DND-41 (cell line): Measurements from ENCODE around the gene PPP3CA.

Source experiments
- EZH2 ChIP-seq: IDR thresholded peaks from 3 replicates; pipeline ENCODE4 v1.6.1; 2012; ENCODE audit warnings: borderline replicate concordance, low read depth, mild to moderate bottlenecking, moderate library complexity, low read length, inconsistent platforms; ENCODE audit not compliant: severe bottlenecking
- TF ChIP-seq, protein P1 (sequence below): IDR thresholded peaks from 2 replicates; pipeline ENCODE4 v1.5.1; 2012; ENCODE audit warnings: borderline replicate concordance, low read length, moderate library complexity, mild to moderate bottlenecking; ENCODE audit not compliant: poor library complexity, severe bottlenecking; ENCODE audit errors: extremely low read depth

DNA sequence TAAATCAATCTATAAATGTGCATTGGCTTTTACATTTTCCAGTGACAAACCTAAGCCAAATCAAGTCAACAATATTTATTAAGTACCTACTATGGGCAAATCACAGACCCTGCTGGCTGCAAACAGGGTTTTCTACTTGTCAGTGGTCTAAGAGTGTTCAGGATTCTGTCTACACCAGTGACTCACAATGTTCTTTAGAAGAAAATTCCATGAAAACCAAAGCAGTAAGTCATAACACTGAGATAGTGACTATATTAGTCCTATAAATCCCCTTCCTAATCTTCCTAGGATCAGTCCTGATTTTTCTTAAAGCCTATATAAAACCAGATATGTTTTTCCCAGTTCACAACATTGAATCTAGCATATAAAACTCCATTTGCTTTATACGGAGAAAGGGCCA lies 69.7 kb downstream of the PPP3CA start:
- no peak for TF ChIP-seq EZH2
- TF ChIP-seq, protein P1, sequence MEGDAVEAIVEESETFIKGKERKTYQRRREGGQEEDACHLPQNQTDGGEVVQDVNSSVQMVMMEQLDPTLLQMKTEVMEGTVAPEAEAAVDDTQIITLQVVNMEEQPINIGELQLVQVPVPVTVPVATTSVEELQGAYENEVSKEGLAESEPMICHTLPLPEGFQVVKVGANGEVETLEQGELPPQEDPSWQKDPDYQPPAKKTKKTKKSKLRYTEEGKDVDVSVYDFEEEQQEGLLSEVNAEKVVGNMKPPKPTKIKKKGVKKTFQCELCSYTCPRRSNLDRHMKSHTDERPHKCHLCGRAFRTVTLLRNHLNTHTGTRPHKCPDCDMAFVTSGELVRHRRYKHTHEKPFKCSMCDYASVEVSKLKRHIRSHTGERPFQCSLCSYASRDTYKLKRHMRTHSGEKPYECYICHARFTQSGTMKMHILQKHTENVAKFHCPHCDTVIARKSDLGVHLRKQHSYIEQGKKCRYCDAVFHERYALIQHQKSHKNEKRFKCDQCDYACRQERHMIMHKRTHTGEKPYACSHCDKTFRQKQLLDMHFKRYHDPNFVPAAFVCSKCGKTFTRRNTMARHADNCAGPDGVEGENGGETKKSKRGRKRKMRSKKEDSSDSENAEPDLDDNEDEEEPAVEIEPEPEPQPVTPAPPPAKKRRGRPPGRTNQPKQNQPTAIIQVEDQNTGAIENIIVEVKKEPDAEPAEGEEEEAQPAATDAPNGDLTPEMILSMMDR = no peak
